ENCODE measurements around the gene RFC1. TPM values are rescaled to one million over a fixed set of nuclear protein-coding genes. Genes with fewer than 3 reads are reported as not detected.
"Not testable (repeated sequence)": the region's sequence is repeated elsewhere in the genome, so short reads cannot be mapped to it uniquely, and the experiment has no call there.

RFC1 gene
- total RNA-seq, 1 experiment from 2014 or later: 56.8 TPM

DNA sequence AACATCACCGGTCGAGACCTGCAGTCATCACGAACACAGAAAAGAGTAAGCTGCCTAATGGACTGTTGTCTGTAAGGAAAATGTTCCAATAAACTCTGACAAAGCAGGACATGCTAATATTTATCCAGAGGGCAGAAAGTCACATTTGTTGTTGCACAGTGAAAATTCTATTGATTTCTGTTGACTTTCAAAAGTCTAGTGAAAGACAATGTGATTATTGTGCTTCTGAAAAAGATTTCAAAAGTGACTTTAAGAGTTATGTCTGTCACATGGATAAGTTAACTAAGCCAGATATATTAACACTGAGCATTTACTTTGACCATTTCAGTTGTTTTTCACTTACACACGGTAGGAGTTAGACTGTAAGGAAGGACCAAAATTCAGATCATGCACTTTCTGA is 9.3 kb upstream of the RFC1 start:
- H3K27me3 ChIP-seq (ENCODE audit: insufficient read depth, low read length): no peaks in the 10 kb centered on the region
- H3K23ac ChIP-seq (ENCODE audit: insufficient read length, low read depth, low read length): no peak overlapping the region
- Mint-ChIP-seq H3K4me3 (no peak overlapping the region), H3K27me3 (ENCODE audit: low read depth) (peaks cover 25% of the 10 kb centered on the region), H3K27ac (no peak overlapping the region), H3K9me3 (peaks cover 22 to 26% of the 10 kb centered on the region in 2 experiments), H3K4me1 (no peaks in the 10 kb centered on the region), H3K36me3 (ENCODE audit: insufficient read depth in 1 of 3, low read depth in 3 of 3) (peaks cover 4 to 15% (median 12%) of the 10 kb centered on the region in 3 experiments; a peak in 6 of 7 replicates)
- no peak overlapping the region for H2BK20ac ChIP-seq (ENCODE audit: low read depth, low read length, poor library complexity, severe bottlenecking)
- H2BK5ac ChIP-seq (ENCODE audit: insufficient read length, low read length): no peak overlapping the region
- H3K14ac ChIP-seq (ENCODE audit: insufficient read depth, low read length): no peak overlapping the region
- no peaks in the 10 kb centered on the region for H3K4me1 ChIP-seq (ENCODE audit: insufficient read depth, low read length)
- H3T11ph ChIP-seq (ENCODE audit: low read length): no peak overlapping the region
- no peak overlapping the region for H3K27ac ChIP-seq (ENCODE audit: insufficient read length, low read depth, low read length)
- no peak for DNase-seq
- no peak overlapping the region for H3K9ac ChIP-seq (ENCODE audit: extremely low read depth, insufficient read length, low read length)
- no peaks in the 10 kb centered on the region for H3K79me1 ChIP-seq (ENCODE audit: insufficient read depth, low read depth, low read length, poor library complexity, severe bottlenecking)
- no peak overlapping the region for H3K4ac ChIP-seq (ENCODE audit: low read depth, low read length)
- H4K91ac ChIP-seq (ENCODE audit: insufficient read length, low read depth, low read length): no peak overlapping the region
- H2AK5ac ChIP-seq (ENCODE audit: insufficient read length, low read length): no peak overlapping the region
- no peak overlapping the region for H4K8ac ChIP-seq (replicated peaks; ENCODE audit: insufficient read length, low read depth, low read length)
- no peaks in the 10 kb centered on the region for H3K23me2 ChIP-seq (ENCODE audit: insufficient read length, low read depth, low read length, poor library complexity, severe bottlenecking)
- no peak overlapping the region for H2AFZ ChIP-seq (ENCODE audit: low read length)
- H4K5ac ChIP-seq (ENCODE audit: insufficient read length, low read depth, low read length): no peak overlapping the region
- H2BK12ac ChIP-seq (ENCODE audit: insufficient read length, low read depth, low read length): no peak overlapping the region
- no peaks in the 10 kb centered on the region for H4K20me1 ChIP-seq (ENCODE audit: control insufficient read depth, insufficient read depth, insufficient read length)
- H3K79me2 ChIP-seq (ENCODE audit: insufficient read depth, low read length): no peaks in the 10 kb centered on the region
- no peak overlapping the region for H3K4me2 ChIP-seq (ENCODE audit: insufficient read depth, insufficient read length, low read length)
- no peak overlapping the region for H3K56ac ChIP-seq (ENCODE audit: insufficient read length, low read depth, low read length)
- H2BK15ac ChIP-seq (ENCODE audit: low read depth, low read length): no peak overlapping the region
- no CpG with 5 or more reads among the region's 4 CpGs for WGBS (ENCODE audit: extremely low coverage, insufficient read length, low lambda C conversion rate)
- no peak overlapping the region for H2BK120ac ChIP-seq (ENCODE audit: low read depth, low read length, poor library complexity, severe bottlenecking)
- TF ChIP-seq, protein P1, sequence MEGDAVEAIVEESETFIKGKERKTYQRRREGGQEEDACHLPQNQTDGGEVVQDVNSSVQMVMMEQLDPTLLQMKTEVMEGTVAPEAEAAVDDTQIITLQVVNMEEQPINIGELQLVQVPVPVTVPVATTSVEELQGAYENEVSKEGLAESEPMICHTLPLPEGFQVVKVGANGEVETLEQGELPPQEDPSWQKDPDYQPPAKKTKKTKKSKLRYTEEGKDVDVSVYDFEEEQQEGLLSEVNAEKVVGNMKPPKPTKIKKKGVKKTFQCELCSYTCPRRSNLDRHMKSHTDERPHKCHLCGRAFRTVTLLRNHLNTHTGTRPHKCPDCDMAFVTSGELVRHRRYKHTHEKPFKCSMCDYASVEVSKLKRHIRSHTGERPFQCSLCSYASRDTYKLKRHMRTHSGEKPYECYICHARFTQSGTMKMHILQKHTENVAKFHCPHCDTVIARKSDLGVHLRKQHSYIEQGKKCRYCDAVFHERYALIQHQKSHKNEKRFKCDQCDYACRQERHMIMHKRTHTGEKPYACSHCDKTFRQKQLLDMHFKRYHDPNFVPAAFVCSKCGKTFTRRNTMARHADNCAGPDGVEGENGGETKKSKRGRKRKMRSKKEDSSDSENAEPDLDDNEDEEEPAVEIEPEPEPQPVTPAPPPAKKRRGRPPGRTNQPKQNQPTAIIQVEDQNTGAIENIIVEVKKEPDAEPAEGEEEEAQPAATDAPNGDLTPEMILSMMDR (conservative IDR thresholded peaks at IDR 0.05): no peak
- no peak overlapping the region for H3K18ac ChIP-seq (ENCODE audit: insufficient read length, low read depth, low read length)
- H3K9me3 ChIP-seq (ENCODE audit: control insufficient read depth, low read depth, low read length): no peaks in the 10 kb centered on the region

DNA sequence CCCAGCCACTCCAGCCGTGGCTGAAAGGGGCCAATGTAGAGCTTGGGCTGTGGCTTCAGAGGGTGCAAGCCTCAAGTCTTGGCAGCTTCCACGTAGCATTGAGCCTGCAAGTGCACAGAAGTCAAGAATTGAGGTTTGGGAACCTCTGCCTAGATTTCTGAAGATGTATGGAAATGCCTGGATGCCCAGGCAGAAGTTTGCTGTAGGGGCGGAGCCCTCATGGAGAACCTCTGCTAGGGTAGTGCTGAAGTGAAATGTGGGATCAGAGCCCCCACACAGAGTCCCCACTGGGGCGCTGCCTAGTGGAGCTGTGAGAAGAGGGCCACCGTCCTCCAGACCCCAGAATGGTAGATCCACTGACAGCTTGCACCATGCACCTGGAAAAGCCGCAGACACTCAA is 5.0 kb upstream of the RFC1 start:
- no CpG with 5 or more reads among the region's 6 CpGs for WGBS (ENCODE audit: extremely low coverage, insufficient read length, low lambda C conversion rate)
- H3K14ac ChIP-seq (ENCODE audit: insufficient read depth, low read length): not testable (repeated sequence)

More for the DNA sequence above, 5.0 kb upstream of the RFC1 start:
- not testable (repeated sequence) for H2BK20ac ChIP-seq (ENCODE audit: low read depth, low read length, poor library complexity, severe bottlenecking); H3K23ac ChIP-seq (ENCODE audit: insufficient read length, low read depth, low read length); H3T11ph ChIP-seq (ENCODE audit: low read length); H3K9me3 ChIP-seq (ENCODE audit: control insufficient read depth, low read depth, low read length); DNase-seq; H3K4me1 ChIP-seq (ENCODE audit: insufficient read depth, low read length); H2BK5ac ChIP-seq (ENCODE audit: insufficient read length, low read length); H4K5ac ChIP-seq (ENCODE audit: insufficient read length, low read depth, low read length); H3K18ac ChIP-seq (ENCODE audit: insufficient read length, low read depth, low read length); H3K4me1 Mint-ChIP-seq; H3K79me2 ChIP-seq (ENCODE audit: insufficient read depth, low read length); H2AK5ac ChIP-seq (ENCODE audit: insufficient read length, low read length); H2BK120ac ChIP-seq (ENCODE audit: low read depth, low read length, poor library complexity, severe bottlenecking); H4K8ac ChIP-seq (replicated peaks; ENCODE audit: insufficient read length, low read depth, low read length); H4K20me1 ChIP-seq (ENCODE audit: control insufficient read depth, insufficient read depth, insufficient read length); H2BK15ac ChIP-seq (ENCODE audit: low read depth, low read length); H3K27me3 ChIP-seq (ENCODE audit: insufficient read depth, low read length); H4K91ac ChIP-seq (ENCODE audit: insufficient read length, low read depth, low read length); H3K23me2 ChIP-seq (ENCODE audit: insufficient read length, low read depth, low read length, poor library complexity, severe bottlenecking); H2BK12ac ChIP-seq (ENCODE audit: insufficient read length, low read depth, low read length); H3K9ac ChIP-seq (ENCODE audit: extremely low read depth, insufficient read length, low read length); H2AFZ ChIP-seq (ENCODE audit: low read length); H3K4me3 Mint-ChIP-seq; H3K56ac ChIP-seq (ENCODE audit: insufficient read length, low read depth, low read length); H3K79me1 ChIP-seq (ENCODE audit: insufficient read depth, low read depth, low read length, poor library complexity, severe bottlenecking); H3K4me2 ChIP-seq (ENCODE audit: insufficient read depth, insufficient read length, low read length); H3K27ac ChIP-seq (ENCODE audit: insufficient read length, low read depth, low read length); H3K4ac ChIP-seq (ENCODE audit: low read depth, low read length); H3K27ac Mint-ChIP-seq
- Mint-ChIP-seq H3K36me3 (ENCODE audit: insufficient read depth in 1 of 3, low read depth in 3 of 3) (peaks cover 6 to 19% (median 14%) of the 10 kb centered on the region in 3 experiments; a peak in 6 of 7 replicates), H3K9me3 (peaks cover 31 to 41% of the 10 kb centered on the region in 2 experiments), H3K27me3 (ENCODE audit: low read depth) (peaks cover 35% of the 10 kb centered on the region)
